Measurements from ENCODE around the gene MYBPH. TPM values are rescaled to one million over a fixed set of nuclear protein-coding genes. Genes with fewer than 3 reads are reported as not detected.

Gene MYBPH
- total RNA-seq, 2 donors from 2014 or later: not detected

DNA sequence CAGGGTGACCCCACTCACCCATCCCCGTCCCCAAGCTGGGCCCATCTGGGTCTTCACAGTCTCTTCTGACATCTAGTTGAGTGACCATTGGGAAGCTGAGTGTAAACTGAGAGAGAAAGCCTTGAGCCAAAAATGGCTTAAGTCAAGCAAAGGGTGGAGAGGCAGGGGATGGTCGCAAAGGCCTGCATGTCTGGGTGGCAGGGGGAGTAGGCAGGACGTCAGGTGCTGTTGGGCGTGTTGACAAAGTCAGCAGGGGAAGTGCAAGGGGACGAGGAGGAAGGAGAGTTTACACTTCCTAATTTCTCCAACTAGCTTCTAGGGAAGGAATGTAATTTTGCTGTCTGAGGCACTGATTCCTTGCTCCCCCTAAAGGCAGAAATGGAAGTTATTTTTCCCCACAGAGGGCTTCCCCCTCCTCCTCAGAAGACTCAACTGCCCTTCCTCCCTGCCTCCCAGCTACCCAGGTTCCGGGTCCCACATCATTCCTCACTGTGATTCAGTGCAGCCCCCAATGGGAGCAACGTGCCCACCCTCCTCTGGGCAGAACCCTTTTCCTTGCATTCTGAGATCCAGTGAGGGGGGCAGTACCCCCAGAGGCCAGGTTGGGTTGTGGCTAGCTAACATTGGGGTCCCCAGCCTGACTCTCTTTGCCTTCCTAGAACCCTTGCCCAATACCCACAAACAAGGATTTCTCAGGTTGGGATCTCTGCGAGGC lies 49.3 kb downstream of the MYBPH start:
- H3K4me1 Mint-ChIP-seq: peaks cover 22% of the 10 kb centered on the region
- H3K9me3 ChIP-seq (ENCODE audit: control insufficient read depth, low read length): no peaks in the 10 kb centered on the region
- no peaks in the 10 kb centered on the region for H3K36me3 Mint-ChIP-seq (ENCODE audit: low read depth)
- peak; percentile 70 for DNase-seq
- H3K27ac Mint-ChIP-seq: no peak overlapping the region
- H3K4me3 ChIP-seq (ENCODE audit: low read length): no peak overlapping the region
- H3K4me3 Mint-ChIP-seq: no peak overlapping the region
- 33 to 48% methylated on average over 5 to 7 of the region's 8 CpGs for WGBS, 2 experiments (ENCODE audit: insufficient coverage in 1 of 2, insufficient read length in 1 of 2)
- H3K9ac ChIP-seq (ENCODE audit: extremely low read depth, low read length, poor library complexity, severe bottlenecking): no peak overlapping the region
- H3K4me1 ChIP-seq (ENCODE audit: control insufficient read depth, insufficient read depth, low read length): peaks cover 11% of the 10 kb centered on the region
- no peaks in the 10 kb centered on the region for H3K9me3 Mint-ChIP-seq
- H3K27me3 Mint-ChIP-seq (ENCODE audit: insufficient read depth): peaks cover 58% of the 10 kb centered on the region
- no peak overlapping the region for H3K27ac ChIP-seq (ENCODE audit: low read depth, low read length)
- TF ChIP-seq, protein P1, sequence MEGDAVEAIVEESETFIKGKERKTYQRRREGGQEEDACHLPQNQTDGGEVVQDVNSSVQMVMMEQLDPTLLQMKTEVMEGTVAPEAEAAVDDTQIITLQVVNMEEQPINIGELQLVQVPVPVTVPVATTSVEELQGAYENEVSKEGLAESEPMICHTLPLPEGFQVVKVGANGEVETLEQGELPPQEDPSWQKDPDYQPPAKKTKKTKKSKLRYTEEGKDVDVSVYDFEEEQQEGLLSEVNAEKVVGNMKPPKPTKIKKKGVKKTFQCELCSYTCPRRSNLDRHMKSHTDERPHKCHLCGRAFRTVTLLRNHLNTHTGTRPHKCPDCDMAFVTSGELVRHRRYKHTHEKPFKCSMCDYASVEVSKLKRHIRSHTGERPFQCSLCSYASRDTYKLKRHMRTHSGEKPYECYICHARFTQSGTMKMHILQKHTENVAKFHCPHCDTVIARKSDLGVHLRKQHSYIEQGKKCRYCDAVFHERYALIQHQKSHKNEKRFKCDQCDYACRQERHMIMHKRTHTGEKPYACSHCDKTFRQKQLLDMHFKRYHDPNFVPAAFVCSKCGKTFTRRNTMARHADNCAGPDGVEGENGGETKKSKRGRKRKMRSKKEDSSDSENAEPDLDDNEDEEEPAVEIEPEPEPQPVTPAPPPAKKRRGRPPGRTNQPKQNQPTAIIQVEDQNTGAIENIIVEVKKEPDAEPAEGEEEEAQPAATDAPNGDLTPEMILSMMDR (conservative IDR thresholded peaks at IDR 0.05): peak; percentile 74
- H3K36me3 ChIP-seq (ENCODE audit: control insufficient read depth, insufficient read depth, low read length): no peaks in the 10 kb centered on the region
- peaks cover 8% of the 10 kb centered on the region for H3K27me3 ChIP-seq (ENCODE audit: control insufficient read depth, insufficient read depth, low read length, poor library complexity, severe bottlenecking)

DNA sequence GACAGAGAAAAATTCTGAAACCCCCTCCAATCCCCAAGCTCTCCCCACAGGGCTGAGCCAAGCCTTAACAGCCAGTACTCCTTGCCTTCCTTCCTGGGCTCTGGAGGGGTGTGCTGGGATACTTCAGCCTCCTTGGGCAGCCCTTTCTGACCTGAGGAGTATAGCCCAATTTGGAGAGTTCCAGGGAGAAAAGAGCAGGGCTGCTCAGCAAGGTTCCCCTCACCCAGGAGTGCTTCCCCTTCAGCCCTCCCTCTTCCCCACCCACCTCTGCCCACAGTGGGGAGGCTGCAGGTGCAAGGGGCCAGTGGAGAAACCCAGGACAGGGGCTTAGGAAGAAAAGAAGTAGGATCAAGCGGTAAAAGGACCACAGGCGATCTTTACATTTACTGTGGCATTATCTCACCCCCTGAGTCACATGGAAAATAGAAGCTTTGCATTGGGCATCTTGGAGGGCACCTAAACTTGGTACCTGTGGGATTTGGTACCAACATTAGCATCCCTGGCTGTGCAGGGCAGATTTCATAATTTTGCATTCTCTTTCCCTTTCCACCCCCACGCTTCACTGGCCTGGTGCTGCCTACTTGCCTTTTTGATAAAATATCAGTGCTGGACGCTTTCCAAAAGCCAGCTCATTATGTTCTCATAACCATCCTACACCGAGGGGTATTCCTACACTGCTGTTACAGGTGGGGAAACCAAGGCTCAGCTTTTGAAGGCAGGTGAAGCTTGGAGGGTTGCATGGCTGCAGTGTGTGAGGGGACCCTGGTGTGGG lies 50.9 kb downstream of the MYBPH start:
- Mint-ChIP-seq H3K4me1 (peaks cover 22% of the 10 kb centered on the region), H3K4me3 (no peak overlapping the region), H3K27me3 (ENCODE audit: insufficient read depth) (peaks cover 60% of the 10 kb centered on the region), H3K27ac (no peak overlapping the region), H3K36me3 (ENCODE audit: low read depth) (no peaks in the 10 kb centered on the region), H3K9me3 (no peaks in the 10 kb centered on the region)
- peak; percentile 40 for DNase-seq
- Histone ChIP-seq H3K9ac (ENCODE audit: extremely low read depth, low read length, poor library complexity, severe bottlenecking) (no peak overlapping the region), H3K4me3 (ENCODE audit: low read length) (no peak overlapping the region), H3K27me3 (ENCODE audit: control insufficient read depth, insufficient read depth, low read length, poor library complexity, severe bottlenecking) (peaks cover 8% of the 10 kb centered on the region), H3K36me3 (ENCODE audit: control insufficient read depth, insufficient read depth, low read length) (no peaks in the 10 kb centered on the region), H3K9me3 (ENCODE audit: control insufficient read depth, low read length) (no peaks in the 10 kb centered on the region), H3K4me1 (ENCODE audit: control insufficient read depth, insufficient read depth, low read length) (peaks cover 11% of the 10 kb centered on the region), H3K27ac (ENCODE audit: low read depth, low read length) (no peak overlapping the region)
- WGBS, 2 experiments (ENCODE audit: insufficient coverage in 1 of 2, insufficient read length in 1 of 2): 89 to 100% methylated on average over 2 to 5 of the region's 5 CpGs
- TF ChIP-seq, protein P1 (conservative IDR thresholded peaks at IDR 0.05): no peak

DNA sequence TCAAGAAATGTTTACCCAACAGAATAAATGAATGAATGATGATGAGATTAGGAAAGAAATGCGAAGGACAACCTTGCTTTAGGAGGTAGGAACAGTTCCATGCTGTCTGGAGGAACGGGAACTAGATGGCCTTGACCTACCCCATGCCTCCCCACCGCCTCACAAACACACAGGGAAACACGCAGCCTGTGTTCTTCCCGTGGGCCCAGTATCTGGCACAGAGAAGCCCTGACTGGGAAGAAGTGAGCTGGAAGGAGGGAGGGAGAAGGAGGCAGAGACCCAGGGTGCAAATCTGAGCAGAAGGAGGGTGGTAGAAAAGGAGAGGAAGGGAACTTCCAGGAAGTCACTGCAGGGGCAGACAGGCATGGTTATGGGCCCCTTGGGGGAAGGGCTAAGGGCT lies 51.6 kb downstream of the MYBPH start:
- Histone ChIP-seq H3K4me3 (ENCODE audit: low read length) (no peak overlapping the region), H3K4me1 (ENCODE audit: control insufficient read depth, insufficient read depth, low read length) (peaks cover 11% of the 10 kb centered on the region), H3K27ac (ENCODE audit: low read depth, low read length) (no peak overlapping the region), H3K36me3 (ENCODE audit: control insufficient read depth, insufficient read depth, low read length) (no peaks in the 10 kb centered on the region), H3K9ac (ENCODE audit: extremely low read depth, low read length, poor library complexity, severe bottlenecking) (no peak overlapping the region), H3K9me3 (ENCODE audit: control insufficient read depth, low read length) (no peaks in the 10 kb centered on the region), H3K27me3 (ENCODE audit: control insufficient read depth, insufficient read depth, low read length, poor library complexity, severe bottlenecking) (peaks cover 8% of the 10 kb centered on the region)
- H3K4me3 Mint-ChIP-seq: no peak overlapping the region
- TF ChIP-seq, protein P1 (conservative IDR thresholded peaks at IDR 0.05): no peak
- H3K36me3 Mint-ChIP-seq (ENCODE audit: low read depth): no peaks in the 10 kb centered on the region
- no peak overlapping the region for H3K27ac Mint-ChIP-seq
- no peaks in the 10 kb centered on the region for H3K9me3 Mint-ChIP-seq
- peaks cover 55% of the 10 kb centered on the region for H3K27me3 Mint-ChIP-seq (ENCODE audit: insufficient read depth)
- peaks cover 18% of the 10 kb centered on the region for H3K4me1 Mint-ChIP-seq
- DNase-seq: peak; percentile 39
- WGBS, 2 experiments (ENCODE audit: insufficient coverage in 1 of 2, insufficient read length in 1 of 2): 82% methylated on average over 5 of the region's 5 CpGs; no CpG with 5 or more reads in 1 of the 2 experiments

All from endodermal cell (in vitro differentiated cells).